Left lobe of liver (tissue), 2 donors: ENCODE results near the gene DDX1. TPM values are rescaled to one million over a fixed set of nuclear protein-coding genes. Genes with fewer than 3 reads are reported as not detected.

Source experiments
- ATAC-seq: fragments of 200-7000 bp; cut with Tn5 transposase; one replicate; pipeline ENCODE4 v1.9.1; 2020; ENCODE audit warnings: mild to moderate bottlenecking, moderate library complexity
- DNase-seq: peaks from one replicate; pipeline ENCODE4 v3.0.0-alpha.2; 2020; ENCODE audit warnings: low spot score
- total RNA-seq: library from RNA; stranded (reverse); gene quantifications from one replicate; pipeline ENCODE4 v1.2.1, GENCODE V29; 2021
- donor health status: DM: no; HTN: no; CAD: no; lungs with moderate emphysema.
- donor health status: DM: no; HTN: yes; CAD: no.

DDX1 gene
- total RNA-seq, 1 donor from 2014 or later: 33.0 TPM

GRCh38 chr2:15656090-15656489, 64.4 kb downstream of the DDX1 start:
- no peak for ATAC-seq
- no peak for DNase-seq

GRCh38 chr2:15657759-15658158, 66.1 kb downstream of the DDX1 start:
- no peak for ATAC-seq

DNA sequence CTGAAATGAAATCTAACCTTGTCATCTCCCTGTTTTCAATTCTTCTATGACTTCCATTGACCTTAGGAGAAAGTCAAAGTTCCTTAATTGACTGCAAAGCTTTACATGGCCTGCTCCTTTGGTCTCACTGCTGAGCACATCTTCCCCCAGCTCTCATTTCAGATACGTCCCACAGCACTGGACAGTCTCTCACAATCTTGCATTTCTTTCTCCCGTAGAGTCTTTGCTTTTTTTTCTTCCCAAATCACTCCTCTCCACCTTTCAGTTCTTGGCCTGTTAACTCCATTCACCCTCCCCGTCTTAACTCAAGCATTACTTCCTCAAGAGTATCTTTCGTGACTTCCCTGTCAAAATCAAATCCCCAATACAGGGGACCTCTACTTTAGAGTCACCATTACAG, 67.2 kb downstream of the DDX1 start:
- DNase-seq (no peak), ATAC-seq (no peak)

More at GRCh38 chr2:15657759-15658158, 66.1 kb downstream of the DDX1 start:
- no peak for DNase-seq

GRCh38 chr2:15660491-15661294, 69.0 kb downstream of the DDX1 start:
- DNase-seq (no peak), ATAC-seq (no peak)

DNA sequence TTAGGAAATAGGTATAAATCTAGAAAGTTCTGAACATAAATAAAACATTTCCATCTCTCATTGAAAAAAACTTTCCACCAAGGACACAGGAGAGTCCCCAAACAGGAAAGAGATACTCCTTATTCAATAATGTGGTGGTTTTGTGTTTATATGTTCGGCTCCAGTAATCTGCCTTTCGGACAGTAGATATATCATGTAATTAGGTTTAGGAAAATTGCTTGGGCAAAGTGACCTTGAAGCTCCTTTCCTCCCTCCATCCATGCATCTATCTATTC, 69.6 kb downstream of the DDX1 start:
- ATAC-seq: no peak
- no peak for DNase-seq

DNA sequence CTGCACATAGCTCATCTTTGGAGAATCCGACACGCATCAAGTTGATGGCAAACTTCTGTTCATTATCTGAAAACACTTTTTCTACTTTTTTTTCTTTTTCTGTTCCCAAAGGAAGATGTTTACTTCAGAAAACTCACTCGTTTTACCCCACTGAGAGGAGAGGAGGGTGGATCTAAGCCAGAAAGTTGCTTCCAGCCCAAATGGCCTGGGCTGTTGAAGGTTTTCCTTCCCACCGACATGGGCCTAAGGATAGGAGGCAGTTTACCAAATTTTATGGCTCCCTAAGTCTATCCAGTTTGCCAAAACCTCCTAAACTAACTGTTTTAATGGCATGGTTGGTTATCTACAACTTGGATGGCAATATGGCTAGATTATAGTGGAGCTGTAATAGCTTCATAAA, 70.4 kb downstream of the DDX1 start:
- ATAC-seq (no peak), DNase-seq (no peak)

- DNase-seq: no peak
- ATAC-seq: no peak
Measured at GRCh38 chr2:15662579-15662978, 70.9 kb downstream of the DDX1 start.

- DNase-seq: no peak
- no peak for ATAC-seq
Measured at GRCh38 chr2:15663802-15664201, 72.1 kb downstream of the DDX1 start.

DNA sequence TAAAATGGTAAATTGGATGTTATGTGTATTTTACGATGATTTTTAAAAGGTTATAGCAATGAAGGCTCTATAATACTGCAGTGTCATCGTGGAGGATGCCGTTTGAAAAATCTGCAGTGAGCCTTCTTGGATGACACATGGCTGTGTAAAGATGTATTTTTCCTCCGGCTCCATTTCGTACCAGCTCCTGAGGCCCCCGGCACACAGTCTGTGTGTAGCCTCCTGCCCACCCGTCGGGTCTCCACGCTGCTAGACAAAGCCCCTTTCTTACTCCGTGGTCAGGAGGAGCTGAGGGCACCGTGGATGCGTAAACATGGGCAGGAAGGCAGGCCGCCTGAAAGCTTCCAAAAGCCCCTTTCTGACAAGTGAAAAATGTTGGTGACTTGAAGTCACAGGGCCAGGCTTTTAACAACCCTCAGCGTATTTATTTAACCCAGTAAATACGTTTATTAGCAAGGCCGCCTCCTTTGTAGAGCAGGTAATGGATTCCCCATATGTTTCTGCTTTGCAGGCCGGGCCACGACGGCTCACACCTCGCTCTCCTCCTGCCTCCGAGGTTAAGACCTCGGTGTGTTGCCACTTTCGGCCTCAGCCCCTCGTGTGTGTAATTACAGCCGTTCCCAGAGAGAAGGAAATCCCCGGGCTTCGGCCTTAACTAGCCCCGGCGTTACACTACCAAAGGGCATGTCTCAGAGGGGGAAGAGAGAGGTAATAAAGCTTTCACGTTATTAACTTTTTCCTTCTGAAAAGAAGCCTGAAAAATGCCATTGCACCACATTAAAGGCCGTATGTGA, 72.8 kb downstream of the DDX1 start:
- no peak for DNase-seq
- ATAC-seq: no peak

GRCh38 chr2:15665067-15665942, 73.6 kb downstream of the DDX1 start:
- no peak for DNase-seq
- ATAC-seq: peak; percentile 48

DNA sequence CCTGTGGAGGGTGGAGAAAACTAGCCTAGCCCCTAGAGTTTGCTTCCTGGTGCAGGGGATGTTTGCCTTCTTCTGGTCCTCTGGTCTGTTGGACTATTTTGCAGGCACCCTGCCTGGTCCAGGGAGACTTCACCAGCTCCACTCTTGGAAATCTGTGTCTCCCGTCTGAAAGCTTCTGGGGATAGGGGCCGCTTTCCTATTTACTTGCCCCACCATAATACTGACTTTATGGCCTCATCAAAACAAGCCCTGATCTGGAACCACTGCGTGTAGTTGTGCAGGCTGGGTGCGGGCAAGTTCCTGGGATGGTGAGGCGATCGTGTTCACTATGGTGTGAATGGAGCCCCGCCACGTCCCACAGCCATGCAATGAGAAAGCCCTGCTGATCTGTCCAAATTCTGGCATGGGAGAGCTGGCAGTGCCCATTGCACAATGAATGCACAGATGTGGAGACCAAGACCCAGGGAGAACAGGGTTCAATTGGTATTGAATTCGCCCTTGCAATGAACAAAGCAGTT, 74.3 kb downstream of the DDX1 start:
- DNase-seq (no peak), ATAC-seq (no peak)

- DNase-seq: no peak
- no peak for ATAC-seq
Measured at GRCh38 chr2:15666861-15667808, 75.5 kb downstream of the DDX1 start.

- no peak for ATAC-seq
- no peak for DNase-seq
Measured at GRCh38 chr2:15667809-15668556, 76.3 kb downstream of the DDX1 start.

DNA sequence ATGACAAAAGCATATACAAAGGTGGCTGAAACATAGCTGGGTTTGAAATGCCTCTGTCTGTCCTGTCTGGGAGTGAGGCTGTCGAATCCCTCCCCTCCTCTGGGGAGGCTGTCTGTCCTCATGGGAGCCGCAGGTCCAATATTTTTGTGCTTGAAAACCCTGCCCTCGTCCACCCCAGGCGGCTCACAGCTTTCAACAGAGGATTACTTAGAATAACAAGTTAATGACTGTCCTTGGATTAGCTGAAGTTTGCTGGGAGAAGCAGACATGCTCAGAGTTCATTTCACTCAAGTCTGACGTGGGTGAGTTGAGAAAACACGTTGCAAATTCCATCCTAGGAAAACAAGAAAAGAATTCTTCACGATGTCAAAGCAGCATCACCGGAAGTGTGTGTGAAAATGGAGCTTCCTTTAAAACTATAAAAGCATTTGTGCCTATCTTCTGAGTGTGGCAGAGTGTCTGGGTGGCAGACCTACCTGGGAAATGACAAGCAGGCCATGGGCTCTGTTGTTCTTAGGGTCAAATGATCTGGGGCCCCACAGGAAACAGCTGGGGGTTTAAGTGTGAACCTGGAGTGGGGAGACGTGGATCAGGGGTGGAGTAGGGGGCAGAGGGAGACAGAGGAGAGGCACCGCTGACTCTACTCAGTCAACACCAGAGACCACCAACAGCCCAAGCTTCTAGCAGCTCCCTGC, 77.1 kb downstream of the DDX1 start:
- no peak for ATAC-seq
- no peak for DNase-seq

DNA sequence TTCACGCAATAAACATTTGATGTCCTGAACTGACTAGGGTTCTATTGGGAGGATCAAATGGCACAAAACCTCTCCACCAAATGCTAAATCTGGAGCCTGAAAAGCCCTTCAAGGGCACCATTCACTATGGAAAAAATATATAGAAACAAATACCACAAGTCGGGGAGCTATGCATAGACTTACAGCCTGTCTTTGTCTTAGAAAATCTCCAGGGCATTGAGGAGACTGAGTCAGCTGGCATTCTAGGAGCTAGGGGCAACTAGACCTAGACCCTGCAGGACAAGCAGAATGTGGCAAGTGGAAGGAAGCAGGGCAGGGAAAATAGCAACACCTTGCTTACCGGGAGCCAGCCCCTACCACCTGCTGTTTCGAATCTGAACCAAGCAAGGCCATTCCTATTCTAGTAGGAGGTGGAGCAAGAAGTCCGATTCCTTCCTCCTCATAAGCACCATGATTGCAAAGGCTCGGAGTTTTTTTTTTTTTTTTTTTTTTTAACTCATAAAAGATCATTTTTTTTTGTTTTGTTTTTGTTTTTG, 77.8 kb downstream of the DDX1 start:
- no peak for ATAC-seq
- DNase-seq: no peak

- ATAC-seq (no peak), DNase-seq (no peak)
Measured at GRCh38 chr2:15670469-15670868, 78.8 kb downstream of the DDX1 start.

DNA sequence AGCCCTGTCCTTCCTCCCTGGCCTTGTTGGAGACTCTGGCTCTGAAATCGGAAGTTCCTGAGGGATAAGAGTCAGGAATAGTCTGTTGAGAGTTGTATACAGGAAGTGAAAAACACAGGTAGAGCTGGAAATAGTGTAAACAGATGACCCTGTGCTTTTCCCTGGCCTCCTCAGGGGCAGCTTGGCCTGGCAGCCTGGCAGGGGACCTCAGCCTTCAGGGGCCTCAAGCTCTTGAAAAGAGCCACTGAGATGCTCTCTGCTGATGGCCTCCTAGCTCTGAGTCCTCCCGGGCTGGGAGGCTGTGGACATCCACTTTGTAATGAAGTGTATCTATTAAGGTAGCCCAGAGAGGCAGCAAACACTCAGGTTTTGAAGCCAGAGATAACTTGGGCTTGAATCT, 79.3 kb downstream of the DDX1 start:
- DNase-seq (no peak), ATAC-seq (no peak)

GRCh38 chr2:15671409-15671808, 79.7 kb downstream of the DDX1 start:
- DNase-seq: no peak
- ATAC-seq: no peak
